Nephron progenitor cell (in vitro differentiated cells): Measurements from ENCODE around the gene PTPN1.
"Not testable (repeated sequence)": the region's sequence is repeated elsewhere in the genome, so short reads cannot be mapped to it uniquely, and the experiment has no call there.

Experiments
- DNase-seq: peaks from one replicate; pipeline ENCODE4 v3.0.0; 2021
- H3K27ac Mint-ChIP-seq: 2 replicates; pipeline ENCODE4 v1.8.0; 2021; ENCODE audit warnings: mild to moderate bottlenecking, moderate library complexity, mixed read lengths
- H3K27me3 Mint-ChIP-seq: 2 replicates; pipeline ENCODE4 v1.8.0; 2021; ENCODE audit warnings: mild to moderate bottlenecking, low read depth, mixed read lengths; ENCODE audit not compliant: poor library complexity
- H3K36me3 Mint-ChIP-seq: 2 replicates; pipeline ENCODE4 v1.8.0; 2021; ENCODE audit warnings: low read depth, mixed read lengths
- H3K4me1 Mint-ChIP-seq: 2 replicates; pipeline ENCODE4 v1.8.0; 2021; ENCODE audit warnings: mixed read lengths
- H3K4me3 Mint-ChIP-seq: 2 replicates; pipeline ENCODE4 v1.8.0; 2021; ENCODE audit warnings: mild to moderate bottlenecking, moderate library complexity, mixed read lengths
- H3K9me3 Mint-ChIP-seq: 2 replicates; pipeline ENCODE4 v1.8.0; 2021; ENCODE audit warnings: mild to moderate bottlenecking, moderate library complexity, mixed read lengths
- CTCF ChIP-seq: fragments of 200-600 bp; sonication (generic); IDR thresholded peaks from 2 replicates; pipeline ENCODE4 v1.5.0; 2021; ENCODE audit warnings: antibody characterized with exemption

The PTPN1 gene

GRCh38 chr20:50611128-50611810, 101.1 kb downstream of the PTPN1 start:
- H3K4me1 Mint-ChIP-seq = peaks cover 24% of the 10 kb centered on the region
- DNase-seq = no peak
- H3K27me3 Mint-ChIP-seq = no peaks in the 10 kb centered on the region
- H3K4me3 Mint-ChIP-seq = no peak overlapping the region
- TF ChIP-seq CTCF = no peak
- H3K9me3 Mint-ChIP-seq = no peaks in the 10 kb centered on the region
- H3K36me3 Mint-ChIP-seq = no peaks in the 10 kb centered on the region
- H3K27ac Mint-ChIP-seq = peak overlapping the region; percentile 79

- H3K36me3 Mint-ChIP-seq = no peaks in the 10 kb centered on the region
These were observed 103.4 kb downstream of the PTPN1 start for GRCh38 chr20:50613438-50614169.

GRCh38 chr20:50615407-50615806, 105.2 kb downstream of the PTPN1 start:
- Mint-ChIP-seq H3K27me3 (peaks cover 2% of the 10 kb centered on the region), H3K27ac (no peak overlapping the region), H3K4me1 (peaks cover 19% of the 10 kb centered on the region), H3K4me3 (no peak overlapping the region), H3K36me3 (no peaks in the 10 kb centered on the region), H3K9me3 (peaks cover 6% of the 10 kb centered on the region)
- no peak for TF ChIP-seq CTCF
- DNase-seq = no peak

More at GRCh38 chr20:50613438-50614169, 103.4 kb downstream of the PTPN1 start:
- Mint-ChIP-seq H3K4me1 (peaks cover 15% of the 10 kb centered on the region), H3K27ac (no peak overlapping the region), H3K9me3 (no peaks in the 10 kb centered on the region), H3K27me3 (peaks cover 2% of the 10 kb centered on the region), H3K4me3 (no peak overlapping the region)
- no peak for TF ChIP-seq CTCF
- no peak for DNase-seq

- no peak overlapping the region for H3K4me3 Mint-ChIP-seq
- no peak for TF ChIP-seq CTCF
These were observed 106.8 kb downstream of the PTPN1 start for GRCh38 chr20:50617022-50617421.

GRCh38 chr20:50618537-50618936, 108.4 kb downstream of the PTPN1 start:
- H3K27me3 Mint-ChIP-seq = peaks cover 9% of the 10 kb centered on the region
- H3K27ac Mint-ChIP-seq = no peak overlapping the region
- H3K4me1 Mint-ChIP-seq = peaks cover 18% of the 10 kb centered on the region
- no peaks in the 10 kb centered on the region for H3K36me3 Mint-ChIP-seq
- H3K4me3 Mint-ChIP-seq = no peak overlapping the region
- H3K9me3 Mint-ChIP-seq = peaks cover 21% of the 10 kb centered on the region
- TF ChIP-seq CTCF = no peak
- no peak for DNase-seq

More at GRCh38 chr20:50617022-50617421, 106.8 kb downstream of the PTPN1 start:
- DNase-seq = no peak
- Mint-ChIP-seq H3K4me1 (peaks cover 18% of the 10 kb centered on the region), H3K9me3 (peaks cover 21% of the 10 kb centered on the region), H3K36me3 (no peaks in the 10 kb centered on the region), H3K27me3 (peaks cover 7% of the 10 kb centered on the region), H3K27ac (no peak overlapping the region)

GRCh38 chr20:50620459-50620858, 110.3 kb downstream of the PTPN1 start:
- Mint-ChIP-seq H3K9me3 (peaks cover 21% of the 10 kb centered on the region), H3K27me3 (peaks cover 13% of the 10 kb centered on the region), H3K4me1 (peaks cover 23% of the 10 kb centered on the region)
- not testable (repeated sequence) for H3K4me3 Mint-ChIP-seq, H3K27ac Mint-ChIP-seq, DNase-seq, H3K36me3 Mint-ChIP-seq
